ENCODE data around the gene PIP5KL1.

PIP5KL1 gene

GRCh38 chr9:127931092-127931881, 710 bp upstream of the PIP5KL1 start:
- DNase-seq (ENCODE audit: low read depth) = peak; percentile 66

- no peak for DNase-seq (ENCODE audit: low read depth)
Measured at GRCh38 chr9:127929625-127929979, 975 bp downstream of the PIP5KL1 start.

- no peak for DNase-seq (ENCODE audit: low read depth)
Measured at GRCh38 chr9:127928676-127929624, 1.6 kb downstream of the PIP5KL1 start.

- no peak for DNase-seq (ENCODE audit: low read depth)
Measured at GRCh38 chr9:127927988-127928675, 2.4 kb downstream of the PIP5KL1 start.

- DNase-seq (ENCODE audit: low read depth) = no peak
Measured at GRCh38 chr9:127927201-127927987, 3.2 kb downstream of the PIP5KL1 start.

GRCh38 chr9:127926906-127927200, 3.7 kb downstream of the PIP5KL1 start:
- no peak for DNase-seq (ENCODE audit: low read depth)

GRCh38 chr9:127925959-127926905, 4.3 kb downstream of the PIP5KL1 start:
- DNase-seq (ENCODE audit: low read depth) = no peak

GRCh38 chr9:127924736-127925444, 5.7 kb downstream of the PIP5KL1 start:
- no peak for DNase-seq (ENCODE audit: low read depth)

- DNase-seq (ENCODE audit: low read depth) = peak; percentile 97
Measured at GRCh38 chr9:127923771-127924170, 6.8 kb downstream of the PIP5KL1 start.

- no peak for DNase-seq (ENCODE audit: low read depth)
Measured at GRCh38 chr9:127923046-127923445, 7.5 kb downstream of the PIP5KL1 start.

GRCh38 chr9:127921557-127922120, 8.9 kb downstream of the PIP5KL1 start:
- DNase-seq (ENCODE audit: low read depth) = peak; percentile 46

GRCh38 chr9:127920794-127921193, 9.8 kb downstream of the PIP5KL1 start:
- DNase-seq (ENCODE audit: low read depth) = no peak

- DNase-seq (ENCODE audit: low read depth) = peak; percentile 99
Measured at GRCh38 chr9:127919253-127919815, 11.2 kb downstream of the PIP5KL1 start.

- DNase-seq (ENCODE audit: low read depth) = peak; percentile 64
Measured at GRCh38 chr9:127918183-127919107, 12.1 kb downstream of the PIP5KL1 start.

GRCh38 chr9:127917603-127918002, 13.0 kb downstream of the PIP5KL1 start:
- DNase-seq (ENCODE audit: low read depth) = no peak

- DNase-seq (ENCODE audit: low read depth) = peak; percentile 91
Measured at GRCh38 chr9:127916720-127917581, 13.6 kb downstream of the PIP5KL1 start, which contains the start of gene ST6GALNAC4. Gene ST6GALNAC4 (minus strand): TSS chr9:127917041. CDS start chr9:127916419, 622 bp downstream.
